Measurements from ENCODE around the gene DOC2B.
"Not testable (repeated sequence)": the region's sequence is repeated elsewhere in the genome, so short reads cannot be mapped to it uniquely, and the experiment has no call there.

DOC2B gene

GRCh38 chr17:210402-210801, 29.0 kb upstream of the DOC2B start:
- DNase-seq = no peak

DNA sequence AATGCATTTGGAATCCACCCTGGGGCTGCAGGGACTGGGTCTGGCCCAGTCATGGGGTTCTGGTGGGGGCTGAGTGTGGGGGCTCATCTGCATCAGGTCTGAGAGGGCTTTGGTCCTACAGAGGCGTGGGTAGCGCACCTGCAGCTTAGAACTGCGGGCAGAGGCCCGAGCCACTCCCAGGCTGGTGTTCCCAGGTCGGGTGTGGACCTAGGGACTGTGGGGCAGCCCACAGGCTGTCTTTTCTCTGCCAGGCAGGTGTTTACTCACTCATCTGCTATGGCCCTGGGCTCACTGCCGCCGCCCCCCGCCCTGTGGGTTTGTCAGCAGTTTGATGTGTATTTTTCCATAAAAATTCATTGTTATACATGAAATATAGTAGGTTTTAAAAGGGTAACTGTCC, 27.0 kb upstream of the DOC2B start:
- no peak for DNase-seq

- no peak for DNase-seq
Observed at GRCh38 chr17:207775-208174, 26.3 kb upstream of the DOC2B start.

GRCh38 chr17:206941-207560, 25.6 kb upstream of the DOC2B start:
- DNase-seq = no peak

GRCh38 chr17:206484-206883, 25.0 kb upstream of the DOC2B start:
- DNase-seq = not testable (repeated sequence)

- no peak for DNase-seq
Observed at GRCh38 chr17:205817-206216, 24.4 kb upstream of the DOC2B start.

- DNase-seq = no peak
Observed at GRCh38 chr17:205148-205669, 23.8 kb upstream of the DOC2B start.

GRCh38 chr17:204427-205147, 23.1 kb upstream of the DOC2B start:
- no peak for DNase-seq

DNA sequence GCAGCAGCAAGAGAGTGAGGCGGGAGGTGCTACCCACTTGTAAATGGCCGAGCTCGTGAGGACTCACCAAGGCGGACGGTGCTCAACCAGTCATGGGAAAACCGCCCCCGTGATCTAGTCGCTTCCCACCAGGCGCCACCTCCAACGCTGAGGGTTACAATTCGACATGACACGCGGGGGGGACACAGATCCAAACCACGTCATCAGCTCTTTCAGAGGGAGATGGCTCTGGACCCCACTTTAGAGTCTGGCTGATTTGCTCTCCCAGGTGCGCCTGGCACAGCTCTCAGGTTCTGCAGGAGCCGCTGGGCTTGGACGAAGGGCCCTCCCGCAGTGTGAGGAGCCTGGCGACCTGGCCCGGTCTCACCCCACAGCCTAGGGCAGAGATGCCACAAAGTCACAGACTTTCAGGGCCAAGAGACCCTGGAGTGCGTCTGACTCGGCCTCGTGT, 21.1 kb upstream of the DOC2B start:
- no peak for DNase-seq

GRCh38 chr17:201736-202135, 20.3 kb upstream of the DOC2B start:
- DNase-seq = not testable (repeated sequence)

- not testable (repeated sequence) for DNase-seq
Observed at GRCh38 chr17:201257-201656, 19.8 kb upstream of the DOC2B start.

GRCh38 chr17:200586-200985, 19.1 kb upstream of the DOC2B start:
- no peak for DNase-seq

DNA sequence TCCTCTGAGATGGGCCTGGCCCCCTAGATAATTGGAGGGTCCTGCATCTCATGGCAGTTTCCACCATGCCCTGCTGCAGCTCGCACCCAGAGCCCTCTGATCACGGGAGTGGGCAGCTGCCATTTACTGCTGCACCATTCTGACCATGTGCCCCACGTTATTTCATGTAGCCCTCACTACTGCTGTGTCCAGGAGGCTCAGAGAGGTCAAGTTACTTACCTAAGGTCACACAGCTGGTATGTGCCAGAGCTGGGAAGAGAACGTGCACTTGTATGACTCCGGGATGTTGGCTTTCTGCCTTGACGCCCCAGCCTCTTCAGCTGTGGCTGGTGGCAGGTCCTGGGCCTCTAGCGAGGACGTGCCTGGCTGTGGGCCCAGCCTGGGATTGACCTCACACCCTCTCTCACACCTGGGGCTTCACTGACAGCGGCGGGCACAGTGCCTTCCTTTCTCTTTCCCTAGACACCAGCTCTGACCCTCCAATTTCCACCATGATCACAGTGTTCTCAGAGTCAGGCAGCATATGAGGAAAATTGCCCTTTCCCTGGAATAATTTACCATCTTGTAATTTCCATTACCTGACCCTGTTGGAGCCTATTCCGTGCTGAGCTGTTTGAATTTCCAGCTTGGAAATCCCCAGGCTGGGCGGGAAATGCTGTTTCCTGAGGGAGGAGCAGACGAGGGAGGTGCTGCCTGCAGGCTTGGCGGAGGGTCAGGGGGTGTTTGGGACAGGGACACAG, 18.5 kb upstream of the DOC2B start:
- no peak for DNase-seq

- no peak for DNase-seq
Observed at GRCh38 chr17:199191-199604, 17.7 kb upstream of the DOC2B start.

DNA sequence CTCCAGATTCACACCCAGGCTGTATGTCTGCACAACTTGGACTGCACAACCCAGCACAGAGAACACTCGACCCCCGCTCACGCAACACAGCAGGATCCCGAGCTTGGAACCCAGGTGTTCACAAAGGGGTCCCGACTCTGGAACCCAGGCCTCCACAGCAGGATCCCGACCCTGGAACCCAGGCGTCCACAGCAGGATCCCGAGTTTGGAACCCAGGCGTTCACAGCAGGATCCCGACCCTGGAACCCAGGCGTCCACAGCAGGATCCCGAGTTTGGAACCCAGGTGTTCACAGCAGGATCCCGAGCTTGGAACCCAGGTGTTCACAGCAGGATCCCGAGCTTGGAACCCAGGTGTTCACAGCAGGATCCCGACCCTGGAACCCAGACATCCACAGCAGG, 16.8 kb upstream of the DOC2B start:
- not testable (repeated sequence) for DNase-seq

GRCh38 chr17:197352-197751, 15.9 kb upstream of the DOC2B start:
- no peak for DNase-seq

GRCh38 chr17:194828-195602, 13.6 kb upstream of the DOC2B start:
- DNase-seq = no peak

DNA sequence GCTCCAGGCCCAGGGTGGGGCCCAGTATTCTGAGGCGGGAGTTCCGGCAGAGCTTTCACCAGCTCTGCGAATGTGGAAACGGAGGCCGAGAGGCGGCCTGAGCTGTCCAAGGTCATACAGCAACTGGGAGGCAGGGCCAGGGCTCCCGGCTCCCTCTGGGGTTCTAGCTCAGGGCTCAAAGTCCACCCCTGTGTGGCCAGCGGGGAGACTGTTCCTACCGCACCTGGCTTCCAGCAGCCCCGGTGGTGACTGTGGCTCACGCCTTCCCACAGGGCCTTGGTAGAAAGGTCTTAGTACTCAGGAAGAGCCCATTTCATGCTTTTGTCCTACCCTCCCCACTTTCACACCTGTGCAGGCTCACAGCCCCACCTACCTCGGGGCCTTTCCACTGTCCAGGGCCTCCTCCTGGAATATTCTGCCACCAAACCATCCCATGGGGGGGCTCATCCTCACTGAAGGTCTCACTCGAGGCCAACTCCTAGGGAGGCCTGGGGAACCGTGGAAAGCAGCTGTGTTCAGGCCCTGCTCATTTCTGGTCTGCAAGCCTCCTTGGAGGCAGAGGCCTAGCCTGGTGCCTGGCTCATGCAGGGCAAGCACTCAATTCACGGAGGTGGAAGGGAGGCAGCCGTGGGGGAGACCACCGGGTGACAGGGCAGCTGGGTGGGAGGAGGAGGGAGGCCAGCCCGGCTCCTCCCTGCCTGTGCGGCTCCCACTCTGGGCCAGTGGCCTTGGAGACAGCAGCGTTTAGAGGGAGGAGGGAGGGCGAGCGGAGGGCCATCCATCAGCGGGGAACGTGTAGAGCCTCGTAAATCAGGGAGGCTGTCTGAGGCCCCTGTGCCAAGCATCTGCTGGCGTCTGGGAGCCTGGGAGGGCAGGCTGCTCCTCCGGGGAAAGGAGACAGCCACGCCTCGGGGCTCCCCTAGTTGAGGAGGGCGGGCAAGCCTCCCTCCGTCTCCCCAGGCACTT, 12.7 kb upstream of the DOC2B start:
- no peak for DNase-seq

- DNase-seq = no peak
Observed at GRCh38 chr17:193426-193810, 12.0 kb upstream of the DOC2B start.

GRCh38 chr17:192666-193425, 11.4 kb upstream of the DOC2B start:
- no peak for DNase-seq

DNA sequence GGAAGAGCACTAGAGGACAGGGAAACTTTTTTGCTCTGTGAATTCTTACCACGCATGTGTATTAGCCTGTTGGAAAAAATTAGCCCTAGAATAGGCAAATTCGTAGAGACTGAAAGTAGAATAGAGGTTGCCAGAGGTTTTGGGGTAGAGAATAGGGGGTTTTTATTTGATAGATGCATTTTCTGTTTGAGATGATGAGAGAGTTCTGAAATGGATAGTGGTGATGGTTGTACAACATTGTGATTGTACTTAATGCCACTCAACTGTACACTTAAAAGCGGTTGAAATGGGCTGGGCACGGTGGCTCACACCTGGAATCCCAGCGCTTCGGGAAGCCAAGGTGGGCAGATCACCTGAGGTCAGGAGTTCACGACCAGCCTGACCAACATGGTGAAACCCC, 8.0 kb upstream of the DOC2B start:
- DNase-seq = no peak
